ENCODE results near the gene ARHGAP6.
"Not testable (repeated sequence)": the region's sequence is repeated elsewhere in the genome, so short reads cannot be mapped to it uniquely, and the experiment has no call there.

ARHGAP6 gene

DNA sequence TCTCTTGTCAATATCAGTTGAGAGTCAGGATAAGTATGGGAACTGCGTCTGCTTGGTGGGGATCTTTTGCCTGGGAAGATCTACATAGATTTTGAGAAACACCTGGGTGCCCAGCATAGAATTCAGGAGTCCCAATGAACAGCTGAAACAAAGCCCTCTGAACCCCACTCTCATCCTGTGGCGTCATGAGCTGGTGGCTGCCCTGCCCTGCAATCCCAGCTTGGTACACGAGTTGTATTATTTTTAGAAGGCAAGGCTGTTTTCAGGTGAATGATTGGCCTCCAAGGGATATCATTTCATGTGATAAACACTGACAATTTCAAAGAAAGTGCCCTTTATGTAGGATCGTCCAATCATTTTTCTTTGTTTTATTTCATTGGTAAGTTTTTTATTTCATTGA lies 493.8 kb downstream of the ARHGAP6 start:
- DNase-seq (ENCODE audit: low spot score), result no peak

- no peak for DNase-seq (ENCODE audit: low spot score)
These were observed 501.3 kb downstream of the ARHGAP6 start for GRCh38 chrX:11164433-11164832.

- DNase-seq (ENCODE audit: low spot score), result no peak
These were observed 506.6 kb downstream of the ARHGAP6 start for GRCh38 chrX:11159149-11159548.

DNA sequence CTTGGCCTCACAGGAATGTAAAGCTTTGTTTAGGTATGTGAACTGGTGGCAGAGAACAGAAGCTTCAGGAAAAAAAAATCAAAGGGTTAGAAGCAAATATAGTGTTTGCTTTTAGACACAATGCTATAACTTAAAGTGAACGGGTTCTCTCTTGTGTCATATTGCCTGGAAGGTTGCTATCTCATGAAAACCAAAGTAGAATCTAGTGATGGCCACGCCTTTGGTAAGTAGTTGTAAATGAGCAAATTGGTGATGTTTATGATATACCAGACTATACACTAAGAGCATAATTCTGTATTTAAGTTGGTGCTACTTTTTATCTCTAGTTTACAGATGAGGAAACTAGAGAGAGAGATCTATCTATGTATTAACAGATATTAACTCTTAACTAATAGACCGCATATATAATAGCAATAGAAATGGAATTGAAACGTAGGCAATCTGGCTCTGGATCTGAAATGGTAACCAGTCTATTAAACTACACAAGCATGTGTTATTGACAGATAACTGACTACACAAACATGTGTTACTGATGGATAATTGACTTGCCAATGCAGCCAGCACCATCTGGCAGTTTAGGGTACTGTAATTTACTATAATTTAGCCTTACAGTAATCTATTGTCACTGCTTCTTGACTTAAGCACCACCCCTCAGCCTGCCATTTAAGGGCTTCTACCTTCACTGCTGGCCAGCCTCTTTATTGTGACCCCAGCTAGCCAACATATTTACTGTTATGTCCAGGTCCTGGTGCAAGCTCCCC lies 513.7 kb downstream of the ARHGAP6 start:
- DNase-seq (ENCODE audit: low spot score), result no peak

- no peak for DNase-seq (ENCODE audit: low spot score)
These were observed 517.3 kb downstream of the ARHGAP6 start for GRCh38 chrX:11148401-11148800.

DNA sequence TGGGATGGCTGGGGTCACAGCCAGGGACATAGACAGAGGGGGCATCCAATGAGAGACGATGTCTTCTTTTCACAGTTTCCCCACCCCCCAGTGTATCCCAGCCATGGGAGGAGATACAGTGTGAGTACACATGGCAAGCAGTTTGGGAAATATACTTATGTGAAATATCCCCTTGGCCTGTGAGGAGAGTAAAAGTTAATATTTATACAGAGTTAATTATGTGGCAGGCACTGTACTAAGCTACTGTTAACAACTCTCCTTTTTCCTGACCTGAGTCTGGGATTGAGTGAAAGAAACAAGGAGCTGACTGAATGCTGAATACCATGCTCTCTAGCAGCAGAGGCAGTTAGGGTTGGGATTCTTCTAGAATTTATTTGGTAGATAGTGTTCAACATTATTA lies 519.3 kb downstream of the ARHGAP6 start:
- no peak for DNase-seq (ENCODE audit: low spot score)

GRCh38 chrX:11143931-11144678 lies 521.6 kb downstream of the ARHGAP6 start:
- peak; percentile 84 for DNase-seq (ENCODE audit: low spot score)

GRCh38 chrX:11138498-11139390 lies 527.0 kb downstream of the ARHGAP6 start:
- no peak for DNase-seq (ENCODE audit: low spot score)

- peak; percentile 57 for DNase-seq (ENCODE audit: low spot score)
These were observed 528.1 kb downstream of the ARHGAP6 start for GRCh38 chrX:11137543-11138139.

DNA sequence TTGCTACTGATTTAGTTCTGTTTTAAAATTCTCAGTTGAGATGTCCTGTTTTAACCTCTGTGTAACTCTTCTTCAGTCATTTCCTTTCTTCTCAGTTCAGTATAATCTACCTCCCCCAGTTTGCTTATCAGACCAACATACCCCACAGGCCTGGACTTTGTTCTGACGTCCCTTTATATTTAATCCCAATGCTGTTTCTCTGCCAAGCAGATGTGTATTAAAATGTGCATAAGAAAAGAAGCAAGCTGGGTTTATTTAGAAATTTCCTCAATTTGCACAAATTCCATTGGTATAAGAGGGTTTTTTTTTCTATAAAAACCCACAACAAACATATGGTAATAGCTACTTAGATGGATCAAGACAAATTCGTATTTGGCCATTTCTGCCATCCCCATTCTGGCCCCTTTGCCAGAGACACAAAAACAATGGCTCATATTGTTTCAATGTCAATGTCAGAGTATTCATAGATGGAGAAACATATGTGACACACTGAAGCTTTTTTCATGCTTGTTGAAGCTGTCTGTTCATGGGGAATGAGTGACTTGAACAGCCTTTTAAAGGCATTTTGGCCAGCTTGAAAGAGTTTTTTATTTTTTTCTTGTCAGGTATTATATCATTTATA lies 530.0 kb downstream of the ARHGAP6 start:
- DNase-seq (ENCODE audit: low spot score), result no peak

- no peak for DNase-seq (ENCODE audit: low spot score)
These were observed 534.6 kb downstream of the ARHGAP6 start for GRCh38 chrX:11131146-11131545.

DNA sequence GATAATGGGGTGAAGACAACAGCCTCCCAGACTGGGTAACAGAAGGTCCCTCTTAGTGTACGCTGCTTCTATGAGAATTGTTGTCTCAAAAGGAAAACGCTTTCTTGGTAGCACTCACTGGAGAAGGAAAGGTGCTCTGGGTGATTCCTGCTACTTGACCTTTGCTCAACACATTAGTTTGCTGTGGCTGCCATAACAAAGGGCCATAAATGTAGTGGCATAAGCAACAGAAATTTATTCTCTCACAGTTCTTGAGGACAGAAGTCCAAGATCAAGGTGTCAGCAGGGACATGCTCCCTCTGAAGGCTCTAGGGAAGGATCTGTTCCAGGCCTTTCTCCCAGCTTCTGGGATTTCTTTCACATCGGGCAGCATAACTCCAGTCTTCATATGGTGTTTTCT lies 535.6 kb downstream of the ARHGAP6 start:
- no peak for DNase-seq (ENCODE audit: low spot score)

- DNase-seq (ENCODE audit: low spot score), result no peak
These were observed 536.1 kb downstream of the ARHGAP6 start for GRCh38 chrX:11129534-11130105.

GRCh38 chrX:11125060-11125459 lies 540.7 kb downstream of the ARHGAP6 start:
- DNase-seq (ENCODE audit: low spot score), result no peak

DNA sequence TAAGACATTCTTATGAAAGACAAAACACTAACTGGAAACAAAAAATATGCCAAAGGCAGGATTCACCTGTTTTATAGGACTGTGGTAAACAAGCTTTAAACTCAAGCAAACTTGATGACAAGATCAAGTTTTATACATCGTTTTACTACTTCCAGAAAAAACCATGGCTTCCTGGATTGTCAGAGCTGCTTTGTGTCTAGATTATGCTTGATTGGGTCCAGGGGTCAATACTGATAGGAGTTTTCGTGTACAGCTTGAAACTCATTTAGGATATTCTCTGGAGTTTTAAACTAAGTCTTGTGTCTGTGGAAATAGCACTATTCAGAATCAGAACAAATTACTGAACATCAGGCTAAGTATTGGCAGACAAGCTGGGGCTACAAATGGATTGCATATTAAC lies 541.6 kb downstream of the ARHGAP6 start:
- no peak for DNase-seq (ENCODE audit: low spot score)

DNA sequence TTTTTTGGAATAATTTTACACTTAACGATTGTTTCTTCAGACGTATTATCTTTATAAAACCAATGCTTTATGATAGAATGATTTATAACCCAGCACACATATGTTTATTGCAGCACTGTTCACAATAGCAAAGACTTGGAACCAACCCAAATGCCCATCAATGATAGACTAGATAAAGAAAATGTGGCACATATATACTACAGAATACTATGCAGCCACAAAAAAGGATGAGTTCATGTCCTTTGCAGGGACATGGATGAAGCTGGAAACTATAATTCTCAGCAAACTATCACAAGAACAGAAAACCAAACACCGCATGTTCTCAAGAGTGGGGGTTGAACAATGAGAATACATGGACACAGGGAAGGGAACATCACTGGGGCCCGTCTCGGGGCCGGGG lies 542.6 kb downstream of the ARHGAP6 start:
- not testable (repeated sequence) for DNase-seq (ENCODE audit: low spot score)

DNA sequence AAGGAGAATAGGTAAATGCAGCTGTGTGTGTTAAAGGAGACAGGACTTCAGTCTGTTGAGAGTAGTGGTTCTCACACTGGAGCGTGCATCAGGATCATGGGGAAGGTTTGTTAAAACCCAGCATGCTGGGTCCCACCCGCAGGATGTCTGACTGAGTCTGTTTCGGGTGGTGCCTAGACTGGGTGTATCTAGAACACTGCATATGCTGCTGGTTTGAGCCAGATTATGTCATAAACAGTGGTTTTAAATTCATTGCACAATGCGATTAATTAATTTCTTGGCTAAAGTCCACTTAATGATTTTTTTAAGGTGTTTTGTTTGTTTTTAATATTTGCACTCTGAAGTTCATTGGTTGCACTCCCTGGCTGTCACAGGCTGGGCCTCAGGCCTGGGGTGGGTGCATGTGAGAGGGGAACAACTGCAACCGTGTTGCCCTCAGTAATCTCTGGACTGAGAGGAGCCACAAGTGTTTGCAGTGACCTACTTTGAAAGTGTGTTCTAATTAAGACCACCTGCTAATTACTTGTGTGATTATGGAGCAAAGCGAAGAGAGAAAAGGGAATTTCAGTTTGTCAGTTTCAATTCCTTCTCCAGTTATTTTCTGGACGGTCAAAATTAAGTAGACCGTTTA lies 546.3 kb downstream of the ARHGAP6 start:
- no peak for DNase-seq (ENCODE audit: low spot score)

GRCh38 chrX:11117745-11118144 lies 548.0 kb downstream of the ARHGAP6 start:
- no peak for DNase-seq (ENCODE audit: low spot score)

GRCh38 chrX:11113731-11114130 lies 552.0 kb downstream of the ARHGAP6 start:
- peak; percentile 21 for DNase-seq (ENCODE audit: low spot score)

DNA sequence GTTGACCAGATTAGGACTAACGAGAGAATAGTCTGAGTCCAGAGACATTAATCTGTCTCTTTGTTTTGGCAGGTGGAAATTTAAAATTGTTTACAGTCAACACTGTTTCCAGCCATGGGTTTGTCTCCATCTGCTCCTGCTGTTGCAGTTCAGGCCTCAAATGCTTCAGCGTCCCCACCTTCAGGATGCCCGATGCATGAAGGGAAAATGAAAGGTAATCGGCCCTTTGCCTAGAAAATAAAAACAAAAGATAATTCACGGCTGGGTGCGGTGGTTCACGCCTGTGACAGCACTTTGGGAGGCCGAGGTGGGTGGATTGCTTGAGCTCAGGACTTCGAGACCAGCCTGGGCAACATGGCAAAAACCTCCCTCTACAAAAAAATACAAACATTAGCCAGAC lies 553.8 kb downstream of the ARHGAP6 start:
- no peak for DNase-seq (ENCODE audit: low spot score)

All from NAMALWA (cell line).